ENCODE data around the gene LINC00237.

The LINC00237 gene

GRCh38 chr20:21046413-21047070 is 59.6 kb downstream of the LINC00237 start:
- no peak for DNase-seq (ENCODE audit: low read depth)
